Neuronal stem cell (in vitro differentiated cells): Measurements from ENCODE around the gene DSTYK.

Experiments
- DNase-seq: peaks from one replicate; pipeline ENCODE4 v3.0.0-alpha.2; 2013; ENCODE audit warnings: low spot score
- H2AFZ ChIP-seq: one replicate; pipeline ENCODE4 v1.6.1; 2013; ENCODE audit warnings: mild to moderate bottlenecking, low read length, inconsistent platforms
- H2AK5ac ChIP-seq: 2 replicates; pipeline ENCODE4 v1.6.1; 2013; ENCODE audit warnings: low read depth, mild to moderate bottlenecking, inconsistent platforms, low read length, moderate library complexity, mixed read lengths
- H2BK120ac ChIP-seq: 2 replicates; pipeline ENCODE4 v1.6.1; 2013; ENCODE audit warnings: low read depth, mild to moderate bottlenecking, inconsistent platforms, low read length, moderate library complexity, mixed read lengths
- H2BK12ac ChIP-seq: one replicate; pipeline ENCODE4 v1.6.1; 2013; ENCODE audit warnings: low read length, inconsistent platforms
- H2BK15ac ChIP-seq: 2 replicates; pipeline ENCODE4 v1.6.1; 2013; ENCODE audit warnings: mild to moderate bottlenecking, low read length, inconsistent platforms, mixed read lengths
- H2BK5ac ChIP-seq: one replicate; pipeline ENCODE4 v1.6.1; 2013; ENCODE audit warnings: inconsistent platforms, mild to moderate bottlenecking, low read length, moderate library complexity
- H3K14ac ChIP-seq: one replicate; pipeline ENCODE4 v1.6.1; 2013; ENCODE audit warnings: low read length, inconsistent platforms
- H3K18ac ChIP-seq: 2 replicates; pipeline ENCODE4 v1.6.1; 2013; ENCODE audit warnings: low read length, inconsistent platforms
- H3K23ac ChIP-seq: 2 replicates; pipeline ENCODE4 v1.6.1; 2013; ENCODE audit warnings: low read depth, mild to moderate bottlenecking, mixed read lengths, low read length, inconsistent platforms; ENCODE audit not compliant: poor library complexity
- H3K27ac ChIP-seq: replicated peaks from 3 replicates; pipeline ENCODE4 v1.5.1; 2013; ENCODE audit warnings: low read length, inconsistent platforms
- H3K27me3 ChIP-seq, 3 experiments: 2 replicates each; pipeline ENCODE4 v1.6.1; 2013; ENCODE audit warnings: low read length in 3 of 3, mild to moderate bottlenecking in 2 of 3, inconsistent platforms in 1 of 3, low read depth in 1 of 3, mixed read lengths in 1 of 3, moderate library complexity in 1 of 3; ENCODE audit not compliant: control insufficient read depth in 3 of 3, insufficient read depth in 3 of 3
- H3K36me3 ChIP-seq, 2 donors: replicated peaks in 1 of 2; 2 replicates each; pipeline ENCODE4 v1.6.1; 2013; ENCODE audit warnings: low read length in 2 of 2; ENCODE audit not compliant: control insufficient read depth in 2 of 2, insufficient read depth in 2 of 2
- H3K4ac ChIP-seq: 2 replicates; pipeline ENCODE4 v1.6.1; 2013; ENCODE audit warnings: inconsistent platforms, mild to moderate bottlenecking, low read length, moderate library complexity
- H3K4me1 ChIP-seq, 2 donors: 1 replicate in 1 of 2; 2 replicates in 1 of 2; pipeline ENCODE4 v1.6.1; 2013; ENCODE audit warnings: low read length in 2 of 2, low read depth in 1 of 2; ENCODE audit not compliant: control insufficient read depth in 2 of 2, insufficient read depth in 1 of 2
- H3K4me2 ChIP-seq: one replicate; pipeline ENCODE4 v1.6.1; 2013; ENCODE audit warnings: mild to moderate bottlenecking, low read length, inconsistent platforms; ENCODE audit not compliant: insufficient read depth, poor library complexity, severe bottlenecking
- H3K4me3 ChIP-seq, 2 donors: 2 replicates each; pipeline ENCODE4 v1.5.1; 2013; ENCODE audit warnings: low read length in 2 of 2, mild to moderate bottlenecking in 2 of 2, inconsistent platforms in 1 of 2, moderate library complexity in 1 of 2
- H3K79me1 ChIP-seq: one replicate; pipeline ENCODE4 v1.6.1; 2013; ENCODE audit warnings: low read depth, mild to moderate bottlenecking, inconsistent platforms, low read length, moderate library complexity
- H3K9ac ChIP-seq: one replicate; pipeline ENCODE4 v1.6.1; 2013; ENCODE audit warnings: mild to moderate bottlenecking, low read depth, low read length, inconsistent platforms; ENCODE audit not compliant: poor library complexity
- H3K9me3 ChIP-seq, 2 donors: replicated peaks in 1 of 2; 2 replicates each; pipeline versions ENCODE3 to v1.6.1; 2013; ENCODE audit warnings: low read length in 2 of 2, mild to moderate bottlenecking in 2 of 2, inconsistent platforms in 1 of 2, low read depth in 1 of 2, mixed read lengths in 1 of 2, moderate library complexity in 1 of 2; ENCODE audit not compliant: control insufficient read depth in 2 of 2, insufficient read depth in 1 of 2
- H4K8ac ChIP-seq: one replicate; pipeline ENCODE4 v1.6.1; 2013; ENCODE audit warnings: low read depth, mild to moderate bottlenecking, inconsistent platforms, low read length, moderate library complexity
- H4K91ac ChIP-seq: one replicate; pipeline ENCODE4 v1.6.1; 2013; ENCODE audit warnings: low read length, low read depth, mild to moderate bottlenecking, inconsistent platforms; ENCODE audit not compliant: poor library complexity
- WGBS, 2 donors: extraction: QIAGEN DNeasy Blood & Tissue Kit; methylation state at CpG; one replicate each; pipeline ENCODE4 v1.1.7; 2013; ENCODE audit warnings: missing lambda C conversion rate in 2 of 2, mixed read lengths in 1 of 2; ENCODE audit not compliant: insufficient read length in 2 of 2, insufficient replicate concordance in 1 of 2; ENCODE audit errors: extremely low coverage in 2 of 2; 5-methylcytosine and 5-hydroxymethylcytosine counted together

The DSTYK gene

DNA sequence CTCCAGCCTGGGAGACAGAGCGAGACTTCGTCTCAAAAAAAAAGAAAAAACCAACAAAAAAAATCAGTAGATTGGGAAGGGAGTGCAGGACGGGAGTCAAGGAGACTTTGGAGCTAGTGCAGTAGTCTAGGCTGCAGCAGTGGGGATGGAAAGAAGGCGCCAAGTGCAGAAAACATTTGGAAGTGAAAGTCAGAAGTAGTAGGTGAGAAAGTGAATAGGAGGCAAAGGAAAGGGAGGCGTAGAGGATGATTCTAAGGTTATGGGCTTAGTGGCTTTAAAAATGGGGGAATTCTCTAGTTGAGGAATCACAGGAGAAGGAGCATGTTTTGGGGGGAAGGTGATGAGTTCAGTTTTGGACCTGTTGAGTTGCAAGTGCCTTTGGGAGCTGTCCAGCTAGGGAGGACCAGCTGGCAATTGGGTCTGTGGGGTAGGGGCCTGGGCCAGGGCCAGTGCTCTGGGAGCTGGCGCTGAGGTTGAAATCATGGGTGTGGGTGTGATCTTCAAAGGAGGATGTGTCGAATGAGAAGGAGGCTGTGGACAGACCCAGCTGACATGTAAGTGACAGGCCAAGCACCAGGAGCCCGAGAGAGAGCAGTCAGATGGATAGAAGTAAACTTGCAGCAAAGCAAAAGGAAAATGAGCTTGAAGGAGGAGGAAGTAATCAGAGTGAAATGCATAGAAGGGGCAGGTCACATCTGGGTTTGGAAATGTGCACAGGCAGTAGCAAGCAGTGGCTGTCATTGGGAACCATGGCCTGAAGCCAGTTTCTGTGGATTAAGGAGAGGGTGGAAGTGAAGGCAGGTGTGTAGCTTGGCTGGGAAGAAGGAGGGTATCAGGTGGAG, 32.1 kb upstream of the DSTYK start:
- Histone ChIP-seq H3K27ac (no peak overlapping the region), H4K8ac (no peak overlapping the region)
- no CpG with 5 or more reads among the region's 8 CpGs for WGBS, 2 donors

DNA sequence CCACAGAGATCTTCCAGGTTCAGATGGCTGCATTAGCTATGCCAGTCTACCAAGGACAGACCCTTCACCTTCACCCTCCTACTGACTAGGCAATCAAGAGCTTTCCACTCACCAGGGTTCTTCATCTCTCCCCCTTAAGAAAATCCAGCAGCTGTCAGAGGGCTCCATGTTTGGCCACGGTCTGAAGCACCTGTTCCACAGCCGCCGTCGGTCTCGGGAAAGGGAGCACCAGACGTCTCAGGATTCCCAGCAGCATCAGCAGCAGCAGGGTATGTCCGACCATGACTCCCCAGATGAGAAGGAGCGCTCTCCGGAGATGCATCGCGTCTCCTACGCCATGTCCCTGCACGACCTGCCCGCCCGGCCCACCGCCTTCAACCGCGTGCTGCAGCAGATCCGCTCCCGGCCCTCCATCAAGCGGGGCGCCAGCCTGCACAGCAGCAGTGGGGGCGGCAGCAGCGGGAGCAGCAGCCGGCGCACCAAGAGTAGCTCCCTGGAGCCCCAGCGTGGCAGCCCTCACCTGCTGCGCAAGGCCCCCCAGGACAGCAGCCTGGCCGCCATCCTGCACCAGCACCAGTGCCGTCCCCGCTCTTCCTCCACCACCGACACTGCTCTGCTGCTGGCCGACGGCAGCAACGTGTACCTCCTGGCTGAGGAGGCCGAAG, 30.0 kb upstream of the DSTYK start:
- Histone ChIP-seq H3K9ac (peak overlapping the region; percentile 61), H3K27ac (no peak overlapping the region), H4K8ac (no peak overlapping the region), H3K36me3 (peaks cover 0 to 11% of the 10 kb centered on the region in 2 donors), H3K27me3 (no peaks in the 10 kb centered on the region), H3K4me1 (peaks cover 0 to under 1% of the 10 kb centered on the region in 2 donors), H2AK5ac (no peak overlapping the region), H2BK15ac (no peak overlapping the region), H2AFZ (no peak overlapping the region), H3K23ac (peak overlapping the region; percentile 89), H3K9me3 (no peaks in the 10 kb centered on the region), H3K4me2 (no peak overlapping the region), H3K14ac (peak overlapping the region; percentile 78), H3K4ac (no peak overlapping the region), H3K18ac (no peak overlapping the region), H4K91ac (peak overlapping the region; percentile 27), H3K79me1 (no peaks in the 10 kb centered on the region), H2BK5ac (no peak overlapping the region), H2BK12ac (no peak overlapping the region), H3K4me3 (peak overlapping the region in 1 of 2 donors; percentile 30), H2BK120ac (no peak overlapping the region)
- no peak for DNase-seq
- WGBS, 2 donors: no CpG with 5 or more reads among the region's 36 CpGs

More for the DNA sequence above, 32.1 kb upstream of the DSTYK start:
- no peak overlapping the region for H3K4me3 ChIP-seq
- peaks cover 7% of the 10 kb centered on the region in 2 donors for H3K4me1 ChIP-seq
- H3K9ac ChIP-seq: no peak overlapping the region
- H3K4ac ChIP-seq: no peak overlapping the region
- H2BK15ac ChIP-seq: no peak overlapping the region
- no peak overlapping the region for H3K4me2 ChIP-seq
- H3K14ac ChIP-seq: no peak overlapping the region
- no peak for DNase-seq
- no peak overlapping the region for H2AK5ac ChIP-seq
- no peak overlapping the region for H2AFZ ChIP-seq
- H2BK12ac ChIP-seq: no peak overlapping the region
- H3K27me3 ChIP-seq: no peaks in the 10 kb centered on the region
- no peak overlapping the region for H2BK5ac ChIP-seq
- no peak overlapping the region for H2BK120ac ChIP-seq
- H3K9me3 ChIP-seq: no peaks in the 10 kb centered on the region
- H4K91ac ChIP-seq: no peak overlapping the region
- no peaks in the 10 kb centered on the region for H3K79me1 ChIP-seq
- H3K23ac ChIP-seq: no peak overlapping the region
- peaks cover 0 to 11% of the 10 kb centered on the region in 2 donors for H3K36me3 ChIP-seq
- H3K18ac ChIP-seq: no peak overlapping the region

DNA sequence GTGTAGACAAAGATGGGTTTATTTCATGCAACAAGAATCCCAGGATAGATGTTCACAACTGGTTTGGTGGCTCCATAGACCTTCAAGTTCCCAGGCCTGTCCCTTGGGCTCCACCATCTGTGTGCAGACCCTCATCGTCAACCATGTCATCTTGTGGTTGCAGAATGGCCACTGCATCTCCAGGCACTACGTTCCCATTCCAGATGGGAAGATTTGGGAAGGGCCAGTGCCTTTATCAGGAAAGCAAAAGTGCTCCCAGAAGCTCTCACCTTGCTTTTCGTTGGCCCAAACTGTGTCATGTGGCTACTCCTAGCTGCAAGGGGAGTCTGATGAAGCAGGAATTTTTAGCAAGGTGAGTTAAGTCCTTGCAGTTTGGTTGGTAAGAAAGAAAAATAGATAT, 29.1 kb upstream of the DSTYK start:
- Histone ChIP-seq H3K27ac (no peak overlapping the region), H4K91ac (no peak overlapping the region)

DNA sequence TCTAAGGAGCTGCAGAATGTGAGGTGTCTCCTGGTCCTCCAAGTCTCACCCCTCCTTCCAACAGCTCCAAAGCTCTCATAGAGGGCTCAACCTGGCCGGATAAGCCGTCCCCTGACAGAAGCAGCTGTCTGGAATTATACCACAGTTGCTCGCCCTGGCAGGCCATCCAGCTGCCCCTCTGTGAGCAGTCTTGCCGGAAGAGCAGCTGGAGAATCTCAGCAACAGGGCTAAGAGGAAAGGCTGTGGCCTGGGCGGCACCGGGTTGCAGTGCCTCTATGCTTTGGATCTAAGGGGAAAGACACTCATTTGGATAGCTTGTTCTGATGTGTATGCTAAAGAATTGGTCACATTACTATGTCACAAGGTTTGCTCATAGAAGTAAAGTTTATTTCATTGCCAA, 28.6 kb upstream of the DSTYK start:
- Histone ChIP-seq H3K14ac (no peak overlapping the region), H3K4me2 (no peak overlapping the region), H3K27ac (no peak overlapping the region), H3K23ac (no peak overlapping the region), H3K27me3 (no peaks in the 10 kb centered on the region), H3K9me3 (no peaks in the 10 kb centered on the region), H3K9ac (no peak overlapping the region), H3K4ac (no peak overlapping the region), H3K79me1 (no peaks in the 10 kb centered on the region), H2BK12ac (no peak overlapping the region), H2AK5ac (no peak overlapping the region), H3K36me3 (peaks cover 0 to 11% of the 10 kb centered on the region in 2 donors), H2BK15ac (no peak overlapping the region), H2BK120ac (no peak overlapping the region), H4K91ac (no peak overlapping the region), H4K8ac (no peak overlapping the region), H3K18ac (no peak overlapping the region), H3K4me1 (peaks cover 0 to 1% of the 10 kb centered on the region in 2 donors), H3K4me3 (no peak overlapping the region), H2BK5ac (no peak overlapping the region), H2AFZ (no peak overlapping the region)
- no peak for DNase-seq
- no CpG with 5 or more reads among the region's 6 CpGs for WGBS, 2 donors

More for the DNA sequence above, 29.1 kb upstream of the DSTYK start:
- Histone ChIP-seq H3K27me3 (no peaks in the 10 kb centered on the region), H3K36me3 (peaks cover 0 to 11% of the 10 kb centered on the region in 2 donors), H2AK5ac (no peak overlapping the region), H3K79me1 (no peaks in the 10 kb centered on the region), H3K4ac (no peak overlapping the region), H3K4me3 (no peak overlapping the region), H3K14ac (no peak overlapping the region), H3K23ac (no peak overlapping the region), H2BK15ac (no peak overlapping the region), H2BK12ac (no peak overlapping the region), H3K18ac (no peak overlapping the region), H3K9me3 (no peaks in the 10 kb centered on the region), H3K9ac (no peak overlapping the region), H3K4me2 (no peak overlapping the region), H4K8ac (no peak overlapping the region), H2AFZ (no peak overlapping the region), H2BK120ac (no peak overlapping the region), H2BK5ac (no peak overlapping the region), H3K4me1 (peaks cover 0 to 1% of the 10 kb centered on the region in 2 donors)
- no peak for DNase-seq
- no CpG with 5 or more reads among the region's 3 CpGs for whole genome bisulfite sequencing, 2 donors
